Measurements from ENCODE around the gene ACSS2. TPM values are rescaled to one million over a fixed set of nuclear protein-coding genes. Genes with fewer than 3 reads are reported as not detected.

ACSS2 gene
- total and polyA plus RNA-seq, 2 donors from 2014 or later, result 53.1 to 98.9 TPM

- H3K27ac ChIP-seq (ENCODE audit: low read depth in 2 of 2, low read length in 2 of 2), result no peak overlapping the region
- H3K4me1 ChIP-seq (ENCODE audit: control insufficient read depth in 2 of 3, insufficient read depth in 2 of 3, low read depth in 1 of 3, low read length in 3 of 3), result no peaks in the 10 kb centered on the region
- H3K36me3 ChIP-seq (ENCODE audit: control insufficient read depth in 2 of 3, insufficient read depth in 3 of 3, low read length in 3 of 3), result no peaks in the 10 kb centered on the region
- FAIRE-seq (no peak), DNase-seq (peak in 2 of 5 donors; percentile 31 to 37)
- H3K9me3 ChIP-seq (ENCODE audit: control insufficient read depth in 2 of 3, insufficient read depth in 1 of 3, low read length in 3 of 3), result no peaks in the 10 kb centered on the region
- peak; percentile 37 for TF ChIP-seq CTCF (IDR thresholded peaks at IDR 0.05; ENCODE audit: borderline replicate concordance, extremely low read depth, insufficient read depth)
- no peak overlapping the region for H3K9ac ChIP-seq (ENCODE audit: low read length in 3 of 3)
- intact Hi-C loops (cut with DNase I), result no loop called here
- no peak overlapping the region for H3K4me3 ChIP-seq (ENCODE audit: low read length in 3 of 3)
- no peaks in the 10 kb centered on the region for H3K27me3 ChIP-seq (ENCODE audit: control insufficient read depth, insufficient read depth, low read length)
These were observed 41.9 kb upstream of the ACSS2 start for GRCh38 chr20:34834459-34834893.

- DNase-seq (no peak), FAIRE-seq (no peak)
- Histone ChIP-seq H3K9ac (ENCODE audit: low read length in 3 of 3) (no peak overlapping the region), H3K9me3 (ENCODE audit: control insufficient read depth in 2 of 3, insufficient read depth in 1 of 3, low read length in 3 of 3) (no peaks in the 10 kb centered on the region), H3K27ac (ENCODE audit: low read depth in 2 of 2, low read length in 2 of 2) (no peak overlapping the region), H3K4me1 (ENCODE audit: control insufficient read depth in 2 of 3, insufficient read depth in 2 of 3, low read depth in 1 of 3, low read length in 3 of 3) (no peaks in the 10 kb centered on the region), H3K27me3 (ENCODE audit: control insufficient read depth, insufficient read depth, low read length) (no peaks in the 10 kb centered on the region), H3K36me3 (ENCODE audit: control insufficient read depth in 2 of 3, insufficient read depth in 3 of 3, low read length in 3 of 3) (no peaks in the 10 kb centered on the region), H3K4me3 (ENCODE audit: low read length in 3 of 3) (no peak overlapping the region)
- intact Hi-C loops (cut with DNase I), result no loop called here
- no peak for TF ChIP-seq CTCF (IDR thresholded peaks at IDR 0.05; ENCODE audit: borderline replicate concordance, extremely low read depth, insufficient read depth)
These were observed 34.3 kb upstream of the ACSS2 start for GRCh38 chr20:34842143-34842542.

- FAIRE-seq (no peak), DNase-seq (no peak)
- intact Hi-C loops (cut with DNase I), result no loop called here
- TF ChIP-seq CTCF (IDR thresholded peaks at IDR 0.05; ENCODE audit: borderline replicate concordance, extremely low read depth, insufficient read depth), result no peak
- Histone ChIP-seq H3K9me3 (ENCODE audit: control insufficient read depth in 2 of 3, insufficient read depth in 1 of 3, low read length in 3 of 3) (no peaks in the 10 kb centered on the region), H3K9ac (ENCODE audit: low read length in 3 of 3) (no peak overlapping the region), H3K27ac (ENCODE audit: low read depth in 2 of 2, low read length in 2 of 2) (no peak overlapping the region), H3K36me3 (ENCODE audit: control insufficient read depth in 2 of 3, insufficient read depth in 3 of 3, low read length in 3 of 3) (no peaks in the 10 kb centered on the region), H3K4me1 (ENCODE audit: control insufficient read depth in 2 of 3, insufficient read depth in 2 of 3, low read depth in 1 of 3, low read length in 3 of 3) (no peaks in the 10 kb centered on the region), H3K4me3 (ENCODE audit: low read length in 3 of 3) (no peak overlapping the region), H3K27me3 (ENCODE audit: control insufficient read depth, insufficient read depth, low read length) (no peaks in the 10 kb centered on the region)
These were observed 33.0 kb upstream of the ACSS2 start for GRCh38 chr20:34843421-34843820.

GRCh38 chr20:34848597-34848996, 27.8 kb upstream of the ACSS2 start:
- Histone ChIP-seq H3K27ac (ENCODE audit: low read depth in 2 of 2, low read length in 2 of 2) (no peak overlapping the region), H3K4me1 (ENCODE audit: control insufficient read depth in 2 of 3, insufficient read depth in 2 of 3, low read depth in 1 of 3, low read length in 3 of 3) (no peaks in the 10 kb centered on the region), H3K9ac (ENCODE audit: low read length in 3 of 3) (no peak overlapping the region), H3K36me3 (ENCODE audit: control insufficient read depth in 2 of 3, insufficient read depth in 3 of 3, low read length in 3 of 3) (peaks cover 0 to 27% (median 13%) of the 10 kb centered on the region in 3 donors), H3K27me3 (ENCODE audit: control insufficient read depth, insufficient read depth, low read length) (no peaks in the 10 kb centered on the region), H3K9me3 (ENCODE audit: control insufficient read depth in 2 of 3, insufficient read depth in 1 of 3, low read length in 3 of 3) (no peaks in the 10 kb centered on the region), H3K4me3 (ENCODE audit: low read length in 3 of 3) (no peak overlapping the region)
- DNase-seq, result no peak
- no peak for TF ChIP-seq CTCF (IDR thresholded peaks at IDR 0.05; ENCODE audit: borderline replicate concordance, extremely low read depth, insufficient read depth)
- intact Hi-C loops (cut with DNase I), result no loop called here
- FAIRE-seq, result no peak
